Measurements from ENCODE around the gene ZIC4.

DNA sequence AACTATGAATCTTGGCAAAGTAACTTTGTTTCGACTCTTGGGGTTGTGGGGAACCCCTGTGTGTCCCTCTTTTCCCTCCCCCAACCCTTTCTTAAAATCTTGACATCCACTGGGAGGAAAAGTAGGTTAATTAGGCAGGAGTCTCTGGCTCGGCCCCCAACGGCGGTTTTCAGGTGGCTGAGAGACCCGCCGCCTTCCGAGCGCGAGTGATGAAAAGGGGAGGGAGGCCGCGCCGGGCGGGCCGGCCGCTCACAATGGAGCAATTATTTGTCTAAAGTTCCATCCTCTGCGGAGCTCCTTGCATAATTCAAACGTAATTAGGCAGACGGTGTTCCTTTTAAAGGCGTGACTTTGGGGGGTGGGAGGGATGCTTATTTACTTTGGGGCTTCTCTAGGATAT lies 51.7 kb downstream of the ZIC4 start:
- TF ChIP-seq EZH2 (IDR thresholded peaks at IDR 0.05) (no peak), POLR2AphosphoS5 (IDR thresholded peaks at IDR 0.05; ENCODE audit: borderline replicate concordance, low read depth, low read length) (no peak), FOXP2 (optimal IDR thresholded peaks at IDR 0.05; ENCODE audit: control extremely low read depth, extremely low read length, insufficient read depth) (no peak)

All from SK-N-MC (cell line).